Stimulated activated CD4-positive, alpha-beta T cell treated with anti-CD3 and anti-CD28 coated beads, Interleukin-1b, Interleukin-23, amount 100 ng/mL, for 4 hours (primary cell): ENCODE data around the gene TJP2.

ENCODE experiments used
- DNase-seq, 2 donors: peaks; one replicate each; pipeline ENCODE4 v3.0.0-alpha.2; 2020; ENCODE audit warnings: low read depth in 2 of 2

The TJP2 gene

GRCh38 chr9:69232135-69232534 is 58.1 kb downstream of the TJP2 start:
- no peak for DNase-seq

- DNase-seq: no peak
These were observed 60.6 kb downstream of the TJP2 start for GRCh38 chr9:69234683-69235082.

- no peak for DNase-seq
These were observed 62.1 kb downstream of the TJP2 start for GRCh38 chr9:69236188-69236587.

GRCh38 chr9:69237702-69238295 is 63.7 kb downstream of the TJP2 start:
- DNase-seq: no peak

- DNase-seq: no peak
These were observed 69.0 kb downstream of the TJP2 start for GRCh38 chr9:69243116-69243515.

- DNase-seq: no peak
These were observed 72.6 kb downstream of the TJP2 start for GRCh38 chr9:69246629-69247028.

GRCh38 chr9:69248005-69248404 is 73.9 kb downstream of the TJP2 start:
- no peak for DNase-seq

- no peak for DNase-seq
These were observed 75.3 kb downstream of the TJP2 start for GRCh38 chr9:69249337-69249736.

GRCh38 chr9:69250681-69251080 is 76.6 kb downstream of the TJP2 start:
- DNase-seq: no peak

- no peak for DNase-seq
These were observed 78.4 kb downstream of the TJP2 start for GRCh38 chr9:69252436-69252835.

- DNase-seq: no peak
These were observed 79.0 kb downstream of the TJP2 start for GRCh38 chr9:69253057-69253456.

- no peak for DNase-seq
These were observed 80.1 kb downstream of the TJP2 start for GRCh38 chr9:69254223-69254622.

GRCh38 chr9:69255591-69255990 is 81.5 kb downstream of the TJP2 start:
- no peak for DNase-seq

GRCh38 chr9:69258551-69258950 is 84.5 kb downstream of the TJP2 start:
- no peak for DNase-seq

- no peak for DNase-seq
These were observed 86.1 kb downstream of the TJP2 start for GRCh38 chr9:69260161-69260560.

GRCh38 chr9:69261636-69262035 is 87.6 kb downstream of the TJP2 start:
- no peak for DNase-seq

- no peak for DNase-seq
These were observed 90.4 kb downstream of the TJP2 start for GRCh38 chr9:69264526-69264925.

GRCh38 chr9:69265891-69266290 is 91.8 kb downstream of the TJP2 start:
- DNase-seq: no peak

GRCh38 chr9:69272212-69272611 is 98.1 kb downstream of the TJP2 start:
- no peak for DNase-seq

GRCh38 chr9:69273161-69273560 is 99.1 kb downstream of the TJP2 start:
- DNase-seq: no peak

- no peak for DNase-seq
These were observed 102.7 kb downstream of the TJP2 start for GRCh38 chr9:69276775-69277174.

- no peak for DNase-seq
These were observed 105.1 kb downstream of the TJP2 start for GRCh38 chr9:69279084-69279731.

GRCh38 chr9:69279733-69280132 is 105.7 kb downstream of the TJP2 start:
- DNase-seq: no peak

GRCh38 chr9:69283003-69283402 is 108.9 kb downstream of the TJP2 start:
- no peak for DNase-seq
